DOHH2 (cell line): Measurements from ENCODE around the gene RAB3IL1.
"Not testable (repeated sequence)": the region's sequence is repeated elsewhere in the genome, so short reads cannot be mapped to it uniquely, and the experiment has no call there.

Experiments used
- H3F3A ChIP-seq: fragments of 200-600 bp; sonication (generic), shearing (Covaris generic); 2 replicates; pipeline ENCODE4 v1.6.0; 2016; ENCODE audit warnings: antibody characterized with exemption, mild to moderate bottlenecking; ENCODE audit not compliant: control insufficient read depth, insufficient read depth
- H3K27ac ChIP-seq: fragments of 200-600 bp; sonication (generic); 2 replicates; pipeline ENCODE4 v1.5.1; 2014; ENCODE audit warnings: low read depth, mild to moderate bottlenecking, low read length, moderate library complexity
- H3K27me3 ChIP-seq: fragments of 200-600 bp; sonication (generic); 2 replicates; pipeline ENCODE4 v1.6.1; 2014; ENCODE audit warnings: mild to moderate bottlenecking, low read length, mixed read lengths; ENCODE audit not compliant: control insufficient read depth
- H3K36me3 ChIP-seq: fragments of 200-600 bp; sonication (generic); 2 replicates; pipeline ENCODE4 v1.6.1; 2014; ENCODE audit warnings: mild to moderate bottlenecking, low read length, moderate library complexity, mixed read lengths; ENCODE audit not compliant: control insufficient read depth
- H3K4me1 ChIP-seq: fragments of 200-600 bp; sonication (generic); 2 replicates; pipeline ENCODE4 v1.6.1; 2014; ENCODE audit warnings: mild to moderate bottlenecking, low read length, mixed read lengths; ENCODE audit not compliant: control insufficient read depth
- H3K4me2 ChIP-seq: fragments of 200-600 bp; sonication (generic); 2 replicates; pipeline ENCODE4 v1.6.0; 2014; ENCODE audit warnings: mild to moderate bottlenecking, low read length, moderate library complexity
- H3K4me3 ChIP-seq: fragments of 200-600 bp; sonication (generic); 2 replicates; pipeline ENCODE4 v1.5.1; 2014; ENCODE audit warnings: mild to moderate bottlenecking, low read length, mixed read lengths
- H3K79me2 ChIP-seq: fragments of 200-600 bp; sonication (generic); 2 replicates; pipeline ENCODE4 v1.6.1; 2014; ENCODE audit warnings: mild to moderate bottlenecking, low read length, mixed read lengths; ENCODE audit not compliant: control insufficient read depth
- H3K9me2 ChIP-seq: fragments of 200-600 bp; sonication (generic); replicated peaks from 2 replicates; pipeline ENCODE4 v1.6.1; 2014; ENCODE audit warnings: mild to moderate bottlenecking, low read length, mixed read lengths; ENCODE audit not compliant: control insufficient read depth
- H3K9me3 ChIP-seq: fragments of 200-600 bp; sonication (generic); 2 replicates; pipeline ENCODE4 v1.6.1; 2014; ENCODE audit warnings: antibody characterized with exemption, low read length, mixed read lengths; ENCODE audit not compliant: control insufficient read depth, insufficient read depth
- H4K20me1 ChIP-seq: fragments of 200-600 bp; sonication (generic); 2 replicates; pipeline ENCODE4 v1.6.0; 2014; ENCODE audit warnings: low read depth, mild to moderate bottlenecking, antibody characterized with exemption, low read length, moderate library complexity; ENCODE audit not compliant: control insufficient read depth, insufficient read depth
- EZH2phosphoT487 ChIP-seq: fragments of 200-600 bp; sonication (generic); IDR thresholded peaks from 2 replicates; pipeline ENCODE4 v1.6.1; 2017; ENCODE audit warnings: borderline replicate concordance, mild to moderate bottlenecking, antibody characterized with exemption, low read length, moderate library complexity, mixed read lengths
- TF ChIP-seq, protein P1 (sequence below): fragments of 200-600 bp; sonication (generic); IDR thresholded peaks from one replicate; pipeline ENCODE4 v1.5.1; 2014; ENCODE audit warnings: antibody characterized with exemption, mild to moderate bottlenecking, low read depth, low read length; ENCODE audit not compliant: poor library complexity, severe bottlenecking

Gene RAB3IL1

DNA sequence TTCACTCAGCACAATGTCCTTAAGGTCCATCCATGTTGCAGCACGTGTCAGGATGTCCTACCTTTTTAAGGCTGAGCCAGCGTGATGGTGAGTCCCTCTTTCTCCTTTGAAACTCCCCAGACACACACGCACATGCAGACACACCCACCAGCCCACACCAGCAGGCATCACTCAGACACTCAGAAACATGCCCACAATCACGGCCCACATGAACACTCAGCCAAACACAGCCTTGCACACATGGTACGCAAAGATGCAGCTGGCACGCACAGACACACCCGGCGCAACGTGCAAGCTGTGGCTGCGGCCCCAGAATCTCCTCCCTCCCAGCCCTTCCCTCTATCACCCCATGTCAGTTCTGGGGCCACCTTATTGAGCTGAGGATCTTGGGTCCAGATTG is 34.0 kb downstream of the RAB3IL1 start:
- Histone ChIP-seq H4K20me1 (no peaks in the 10 kb centered on the region), H3K27ac (no peak overlapping the region), H3K4me3 (no peak overlapping the region), H3K9me2 (no peaks in the 10 kb centered on the region), H3K79me2 (peaks cover 36% of the 10 kb centered on the region), H3K27me3 (no peaks in the 10 kb centered on the region), H3K36me3 (peaks cover 20% of the 10 kb centered on the region), H3K4me1 (peaks cover 61% of the 10 kb centered on the region), H3K4me2 (no peak overlapping the region), H3F3A (peaks cover 15% of the 10 kb centered on the region), H3K9me3 (peaks cover 5% of the 10 kb centered on the region; the same call in 1 of the 2 replicates)
- no peak for TF ChIP-seq EZH2phosphoT487
- TF ChIP-seq, protein P1, sequence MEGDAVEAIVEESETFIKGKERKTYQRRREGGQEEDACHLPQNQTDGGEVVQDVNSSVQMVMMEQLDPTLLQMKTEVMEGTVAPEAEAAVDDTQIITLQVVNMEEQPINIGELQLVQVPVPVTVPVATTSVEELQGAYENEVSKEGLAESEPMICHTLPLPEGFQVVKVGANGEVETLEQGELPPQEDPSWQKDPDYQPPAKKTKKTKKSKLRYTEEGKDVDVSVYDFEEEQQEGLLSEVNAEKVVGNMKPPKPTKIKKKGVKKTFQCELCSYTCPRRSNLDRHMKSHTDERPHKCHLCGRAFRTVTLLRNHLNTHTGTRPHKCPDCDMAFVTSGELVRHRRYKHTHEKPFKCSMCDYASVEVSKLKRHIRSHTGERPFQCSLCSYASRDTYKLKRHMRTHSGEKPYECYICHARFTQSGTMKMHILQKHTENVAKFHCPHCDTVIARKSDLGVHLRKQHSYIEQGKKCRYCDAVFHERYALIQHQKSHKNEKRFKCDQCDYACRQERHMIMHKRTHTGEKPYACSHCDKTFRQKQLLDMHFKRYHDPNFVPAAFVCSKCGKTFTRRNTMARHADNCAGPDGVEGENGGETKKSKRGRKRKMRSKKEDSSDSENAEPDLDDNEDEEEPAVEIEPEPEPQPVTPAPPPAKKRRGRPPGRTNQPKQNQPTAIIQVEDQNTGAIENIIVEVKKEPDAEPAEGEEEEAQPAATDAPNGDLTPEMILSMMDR: no peak

DNA sequence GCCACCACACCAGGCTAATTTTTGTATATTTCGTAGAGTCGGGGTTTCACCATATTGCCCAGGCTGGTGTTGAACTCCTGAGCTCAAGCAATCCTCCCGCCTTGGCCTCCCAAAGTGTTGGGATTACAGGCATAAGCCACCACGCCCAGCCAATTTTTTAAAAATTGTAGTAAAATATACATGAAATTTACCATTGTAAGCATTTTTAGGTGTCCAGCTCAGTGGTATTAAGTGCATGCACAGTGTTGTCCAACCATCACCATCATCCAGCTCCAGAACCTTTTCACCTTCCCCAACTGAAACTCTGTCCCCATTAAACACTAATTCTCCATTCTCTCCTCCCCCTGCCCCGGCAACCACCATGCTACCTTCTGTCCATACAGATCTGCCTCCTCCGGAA is 34.5 kb downstream of the RAB3IL1 start:
- Histone ChIP-seq H4K20me1 (no peaks in the 10 kb centered on the region), H3K9me2 (no peaks in the 10 kb centered on the region), H3K4me2 (peak overlapping the region; percentile 27; the same call in 1 of the 2 replicates), H3K4me1 (peaks cover 64% of the 10 kb centered on the region), H3K27ac (no peak overlapping the region), H3K36me3 (peaks cover 22% of the 10 kb centered on the region), H3K79me2 (peaks cover 35% of the 10 kb centered on the region), H3K9me3 (peaks cover 5% of the 10 kb centered on the region; the same call in 1 of the 2 replicates), H3K27me3 (no peaks in the 10 kb centered on the region), H3F3A (peaks cover 15% of the 10 kb centered on the region), H3K4me3 (no peak overlapping the region)
- no peak for TF ChIP-seq EZH2phosphoT487
- TF ChIP-seq, protein P1: no peak

DNA sequence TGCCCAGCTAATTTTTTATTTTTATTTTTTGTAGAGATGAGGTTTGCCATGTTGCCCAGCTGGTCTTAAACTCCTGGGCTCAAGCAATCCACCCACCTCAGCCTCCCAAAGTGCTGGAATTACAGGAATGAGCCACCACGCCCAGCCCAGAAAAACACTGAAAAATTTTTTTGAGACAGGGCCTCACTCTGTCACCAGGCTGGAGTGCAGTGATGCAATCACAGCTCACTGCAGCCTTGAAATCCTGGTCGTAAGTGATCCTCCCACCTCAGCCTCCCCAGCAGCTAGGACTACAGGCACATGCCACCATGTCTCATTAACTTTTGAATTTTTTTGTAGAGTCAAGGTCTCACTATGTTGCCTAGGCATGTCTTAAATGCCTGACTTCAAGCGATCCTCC is 35.1 kb downstream of the RAB3IL1 start:
- not testable (repeated sequence) for H3K9me2 ChIP-seq, H4K20me1 ChIP-seq, H3K4me3 ChIP-seq, H3K27me3 ChIP-seq, H3K9me3 ChIP-seq
- Histone ChIP-seq H3F3A (peaks cover 15% of the 10 kb centered on the region), H3K79me2 (peaks cover 30% of the 10 kb centered on the region), H3K36me3 (peaks cover 25% of the 10 kb centered on the region), H3K27ac (peak overlapping the region; percentile 98; the same call in 1 of the 2 replicates), H3K4me1 (peaks cover 64% of the 10 kb centered on the region), H3K4me2 (peak overlapping the region; percentile 27)

DNA sequence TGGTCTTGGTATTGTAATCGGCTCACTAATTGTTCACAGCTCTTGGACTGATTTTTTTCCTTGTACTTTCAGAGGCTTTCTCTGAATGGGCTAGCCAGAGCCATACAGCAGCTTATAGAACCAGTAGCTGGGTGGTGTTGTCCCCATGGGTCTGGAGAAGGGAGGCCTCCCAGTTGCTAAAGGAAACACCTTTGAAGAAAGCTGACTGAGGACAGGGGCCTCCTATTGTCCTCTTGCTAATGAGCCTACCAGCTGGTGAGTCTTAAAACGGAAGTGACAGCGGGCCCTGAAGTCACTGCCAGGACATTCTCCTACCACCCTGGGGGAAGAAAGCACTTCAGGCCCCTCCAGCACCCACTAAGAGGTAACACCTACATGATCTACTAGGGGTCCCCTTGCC is 36.0 kb downstream of the RAB3IL1 start:
- Histone ChIP-seq H3K27me3 (no peaks in the 10 kb centered on the region), H4K20me1 (no peaks in the 10 kb centered on the region), H3K9me3 (no peaks in the 10 kb centered on the region), H3K9me2 (no peaks in the 10 kb centered on the region), H3K4me2 (peak overlapping the region; percentile 97), H3K36me3 (peaks cover 21% of the 10 kb centered on the region), H3K27ac (peak overlapping the region; percentile 98), H3F3A (peaks cover 15% of the 10 kb centered on the region), H3K4me3 (peak overlapping the region; percentile 86), H3K79me2 (peaks cover 25% of the 10 kb centered on the region), H3K4me1 (peaks cover 64% of the 10 kb centered on the region)
- TF ChIP-seq, protein P1: no peak
- no peak for TF ChIP-seq EZH2phosphoT487
